HCT116 (cell line): ENCODE results near the gene PRPF38A. TPM values are rescaled to one million over a fixed set of nuclear protein-coding genes. Genes with fewer than 3 reads are reported as not detected.

Experiments used
- ATAC-seq: fragments of 200-7000 bp; cut with Tn5 transposase; 2 replicates; pipeline ENCODE4 v1.9.1; 2020; ENCODE audit warnings: mild to moderate bottlenecking, moderate library complexity
- BruUV-seq: library from RNA; stranded (reverse); fragments of 400-500 nt; replicated peaks from 2 replicates; lab custom pipeline; 2021; lab: Mats Ljungman, UMichigan
- CTCF ChIA-PET: fragments of 300-600 bp; sonication (Branson Sonifier 250); formaldehyde crosslinking; loops from one replicate; lab custom pipeline; 2021; ENCODE audit warnings: antibody characterized with exemption; lab: Charles Lee
- POLR2A ChIA-PET: fragments of 300-600, 350-600 bp; sonication (Branson Sonifier 250); formaldehyde crosslinking; loops from one replicate; lab custom pipeline; 2021; ENCODE audit warnings: antibody characterized with exemption; lab: Charles Lee
- RAD21 ChIA-PET, 2 experiments: fragments of 300-600 bp; sonication (Branson Sonifier 250); formaldehyde crosslinking; loops; one replicate each; lab custom pipeline; 2023; ENCODE audit warnings: low total read pairs in 2 of 2; ENCODE audit not compliant: uncharacterized antibody in 2 of 2, unreplicated experiment in 2 of 2, low non-redundant PET in 1 of 2; lab: Charles Lee
- DNase-seq: peaks from one replicate; pipeline ENCODE4 v3.0.0-alpha.2; 2010; ENCODE audit warnings: low read depth, low spot score
- H2AFZ ChIP-seq: fragments of 200-600 bp; shearing (Covaris generic), sonication (generic); 2 replicates; pipeline ENCODE4 v1.6.1; 2017; ENCODE audit warnings: low read depth, mixed run types, mixed read lengths, antibody characterized with exemption, low read length; ENCODE audit not compliant: poor library complexity, severe bottlenecking
- H3K27ac ChIP-seq: 2 replicates; pipeline ENCODE4 v1.5.1; 2012; ENCODE audit warnings: low read depth, low read length
- H3K27me3 ChIP-seq: fragments of 200-600 bp; sonication (generic); 2 replicates; pipeline ENCODE4 v1.6.1; 2016; ENCODE audit warnings: mixed run types, low read length, mixed read lengths; ENCODE audit not compliant: insufficient read depth
- H3K36me3 ChIP-seq, 2 experiments: fragments of 200-500 bp in 1 of 2; fragments of 200-600 bp in 1 of 2; sonication (Bioruptor generic) in 1 of 2; sonication (generic) in 1 of 2; 2 replicates each; pipeline versions ENCODE4 v1.5.1 to v1.6.1; 2014 to 2016; ENCODE audit warnings: low read length in 2 of 2, inconsistent platforms in 1 of 2, mixed read lengths in 1 of 2, mixed run types in 1 of 2; ENCODE audit not compliant: insufficient read depth in 2 of 2, control insufficient read depth in 1 of 2
- H3K4me1 ChIP-seq, 2 experiments: fragments of 200-600 bp in 1 of 2; sonication (generic) in 1 of 2; 2 replicates each; pipeline versions ENCODE4 v1.5.1 to v1.6.1; 2012 to 2017; ENCODE audit warnings: low read length in 2 of 2, inconsistent platforms in 1 of 2, mild to moderate bottlenecking in 1 of 2, mixed read lengths in 1 of 2, mixed run types in 1 of 2, moderate library complexity in 1 of 2; ENCODE audit not compliant: insufficient read depth in 2 of 2, control insufficient read depth in 1 of 2
- H3K4me2 ChIP-seq: fragments of 200-600 bp; sonication (generic); 2 replicates; pipeline ENCODE4 v1.6.1; 2017; ENCODE audit warnings: mixed run types, low read length, mixed read lengths
- H3K4me3 ChIP-seq, 2 experiments: fragments of 200-600 bp in 1 of 2; sonication (generic) in 1 of 2; replicated peaks in 1 of 2; 2 replicates each; pipeline ENCODE4 v1.5.1; 2011 to 2016; ENCODE audit warnings: low read length in 2 of 2, control low read depth in 1 of 2, low read depth in 1 of 2, mild to moderate bottlenecking in 1 of 2, mixed read lengths in 1 of 2, mixed run types in 1 of 2
- H3K79me2 ChIP-seq: fragments of 200-600 bp; sonication (generic); 2 replicates; pipeline ENCODE4 v1.6.1; 2017; ENCODE audit warnings: mild to moderate bottlenecking, mixed run types, low read length, moderate library complexity, mixed read lengths; ENCODE audit not compliant: insufficient read depth
- H3K9ac ChIP-seq: fragments of 200-600 bp; sonication (generic); 2 replicates; pipeline ENCODE4 v1.6.1; 2016; ENCODE audit warnings: low read length, mixed read lengths
- H3K9me2 ChIP-seq: fragments of 200-600 bp; sonication (generic), shearing (Covaris generic); 2 replicates; pipeline ENCODE4 v1.6.1; 2017; ENCODE audit warnings: mixed run types, mild to moderate bottlenecking, moderate library complexity; ENCODE audit not compliant: insufficient read depth
- H3K9me3 ChIP-seq, 2 experiments: fragments of 200-500 bp in 1 of 2; fragments of 200-600 bp in 1 of 2; sonication (Bioruptor generic) in 1 of 2; sonication (generic) in 1 of 2; 2 replicates each; pipeline ENCODE4 v1.6.1; 2014 to 2017; ENCODE audit warnings: low read length in 2 of 2, mixed read lengths in 2 of 2, inconsistent platforms in 1 of 2, low read depth in 1 of 2, mild to moderate bottlenecking in 1 of 2, mixed run types in 1 of 2, moderate library complexity in 1 of 2; ENCODE audit not compliant: control insufficient read depth in 1 of 2, insufficient read depth in 1 of 2
- H4K20me1 ChIP-seq: fragments of 200-600 bp; sonication (generic), shearing (Covaris generic); 2 replicates; pipeline ENCODE4 v1.6.1; 2017; ENCODE audit warnings: mixed run types, mild to moderate bottlenecking, moderate library complexity; ENCODE audit not compliant: insufficient read depth
- CBX3 ChIP-seq: IDR thresholded peaks from 2 replicates; pipeline ENCODE4 v1.6.1; 2012; ENCODE audit warnings: low read depth
- CEBPB ChIP-seq: IDR thresholded peaks from 2 replicates; pipeline ENCODE4 v1.6.1; 2012; ENCODE audit warnings: low read depth
- EGR1 ChIP-seq: IDR thresholded peaks from 2 replicates; pipeline ENCODE4 v1.6.1; 2012; ENCODE audit warnings: low read depth
- ELF1 ChIP-seq: IDR thresholded peaks from 2 replicates; pipeline ENCODE4 v1.6.1; 2012; ENCODE audit warnings: low read depth, borderline replicate concordance
- EZH2 ChIP-seq: fragments of 200-600 bp; sonication (generic); IDR thresholded peaks from 2 replicates; pipeline ENCODE4 v1.6.1; 2017; ENCODE audit warnings: antibody characterized with exemption, mixed run types
- EZH2phosphoT487 ChIP-seq: fragments of 200-600 bp; IDR thresholded peaks from 2 replicates; pipeline ENCODE4 v1.6.1; 2018; ENCODE audit warnings: antibody characterized with exemption, borderline replicate concordance
- FOSL1 ChIP-seq: IDR thresholded peaks from 2 replicates; pipeline ENCODE4 v1.6.1; 2012; ENCODE audit warnings: low read depth
- JUND ChIP-seq: IDR thresholded peaks from 2 replicates; pipeline ENCODE4 v1.6.1; 2012
- POLR2AphosphoS5 ChIP-seq: IDR thresholded peaks from 2 replicates; pipeline ENCODE4 v1.6.1; 2011; ENCODE audit warnings: mild to moderate bottlenecking, low read depth, low read length, moderate library complexity
- SP1 ChIP-seq: IDR thresholded peaks from 2 replicates; pipeline ENCODE4 v1.6.1; 2012; ENCODE audit warnings: low read depth
- ZFX ChIP-seq: fragments of 450-650 bp; IDR thresholded peaks from 2 replicates; pipeline ENCODE4 v1.6.1; 2017
- ZNF274 ChIP-seq: fragments of 200-500 bp; sonication (Bioruptor generic); IDR thresholded peaks from 2 replicates; pipeline ENCODE4 v1.6.1; 2014; ENCODE audit warnings: mild to moderate bottlenecking, low read depth, low read length, inconsistent platforms
- intact Hi-C: fragments of 100-400 bp; cut with micrococcal nuclease; formaldehyde crosslinking; loops from 2 replicates; pipeline ENCODE4 v1.10.0; 2022
- total RNA-seq: library from RNA; stranded (reverse); gene quantifications from one replicate; pipeline ENCODE4 v1.2.1, GENCODE V29; 2021; ENCODE audit not compliant: unreplicated experiment
- TF ChIP-seq, protein P1 (sequence below): IDR thresholded peaks from 2 replicates; pipeline ENCODE4 v1.6.1; 2012
- TF ChIP-seq, protein P2 (sequence below): IDR thresholded peaks from 2 replicates; pipeline ENCODE4 v1.6.1; 2011; ENCODE audit warnings: mild to moderate bottlenecking, low read length, moderate library complexity; ENCODE audit not compliant: insufficient replicate concordance; ENCODE audit errors: extremely low read depth
- TF ChIP-seq, protein P3 (sequence below): IDR thresholded peaks from 2 replicates; pipeline ENCODE4 v1.6.1; 2012

The PRPF38A gene
- total RNA-seq, 1 experiment from 2014 or later: 50.2 TPM

DNA sequence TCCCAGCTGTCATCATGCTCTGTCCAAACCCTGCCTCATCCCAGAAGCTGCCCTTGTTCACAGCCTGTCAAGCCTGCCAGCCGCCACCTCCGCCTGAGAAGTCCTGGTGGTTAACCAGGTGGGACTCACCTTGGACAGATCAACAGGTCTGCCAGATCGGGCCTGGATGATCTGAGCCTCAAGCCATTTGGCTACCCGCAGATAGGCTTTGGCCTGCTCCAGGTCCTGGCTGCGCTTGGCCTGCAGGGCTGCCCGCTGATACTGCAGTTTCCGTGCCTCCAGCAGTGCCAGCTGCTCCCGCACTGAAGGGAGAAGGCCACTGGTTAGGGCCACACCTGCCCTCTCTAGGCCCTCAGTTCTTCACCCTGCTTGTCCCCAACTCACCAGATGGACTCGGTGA is 47.0 kb upstream of the PRPF38A start:
- H4K20me1 ChIP-seq: no peaks in the 10 kb centered on the region
- no peaks in the 10 kb centered on the region for H3K79me2 ChIP-seq
- no peak overlapping the region for H3K4me2 ChIP-seq
- no peak for ATAC-seq
- H3K27ac ChIP-seq: no peak overlapping the region
- no peaks in the 10 kb centered on the region for H3K9me3 ChIP-seq
- H2AFZ ChIP-seq: no peak overlapping the region
- no peaks in the 10 kb centered on the region for H3K27me3 ChIP-seq
- ChIA-PET CTCF (no interaction called here), POLR2A (interaction anchor here (1.1 kb wide), 1 partner anchor 9 kb away, joined by 3 read pairs; the partner anchor contains the start of gene CC2D1B), RAD21 (no interaction called here)
- TF ChIP-seq EZH2phosphoT487 (no peak), ZNF274 (no peak), POLR2AphosphoS5 (no peak), SP1 (no peak), EZH2 (no peak), ZFX (no peak), FOSL1 (no peak), CEBPB (no peak), ELF1 (no peak), EGR1 (no peak), JUND (no peak), CBX3 (no peak)
- TF ChIP-seq, protein P1, sequence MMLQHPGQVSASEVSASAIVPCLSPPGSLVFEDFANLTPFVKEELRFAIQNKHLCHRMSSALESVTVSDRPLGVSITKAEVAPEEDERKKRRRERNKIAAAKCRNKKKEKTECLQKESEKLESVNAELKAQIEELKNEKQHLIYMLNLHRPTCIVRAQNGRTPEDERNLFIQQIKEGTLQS: no peak
- TF ChIP-seq, protein P2, sequence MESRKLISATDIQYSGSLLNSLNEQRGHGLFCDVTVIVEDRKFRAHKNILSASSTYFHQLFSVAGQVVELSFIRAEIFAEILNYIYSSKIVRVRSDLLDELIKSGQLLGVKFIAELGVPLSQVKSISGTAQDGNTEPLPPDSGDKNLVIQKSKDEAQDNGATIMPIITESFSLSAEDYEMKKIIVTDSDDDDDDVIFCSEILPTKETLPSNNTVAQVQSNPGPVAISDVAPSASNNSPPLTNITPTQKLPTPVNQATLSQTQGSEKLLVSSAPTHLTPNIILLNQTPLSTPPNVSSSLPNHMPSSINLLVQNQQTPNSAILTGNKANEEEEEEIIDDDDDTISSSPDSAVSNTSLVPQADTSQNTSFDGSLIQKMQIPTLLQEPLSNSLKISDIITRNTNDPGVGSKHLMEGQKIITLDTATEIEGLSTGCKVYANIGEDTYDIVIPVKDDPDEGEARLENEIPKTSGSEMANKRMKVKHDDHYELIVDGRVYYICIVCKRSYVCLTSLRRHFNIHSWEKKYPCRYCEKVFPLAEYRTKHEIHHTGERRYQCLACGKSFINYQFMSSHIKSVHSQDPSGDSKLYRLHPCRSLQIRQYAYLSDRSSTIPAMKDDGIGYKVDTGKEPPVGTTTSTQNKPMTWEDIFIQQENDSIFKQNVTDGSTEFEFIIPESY: no peak
- TF ChIP-seq, protein P3, sequence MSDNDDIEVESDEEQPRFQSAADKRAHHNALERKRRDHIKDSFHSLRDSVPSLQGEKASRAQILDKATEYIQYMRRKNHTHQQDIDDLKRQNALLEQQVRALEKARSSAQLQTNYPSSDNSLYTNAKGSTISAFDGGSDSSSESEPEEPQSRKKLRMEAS: no peak
- intact Hi-C loops: no loop called here
- no peak for DNase-seq
- BruUV-seq: no TSS peak
- peaks cover 54 to 58% of the 10 kb centered on the region in 2 experiments for H3K36me3 ChIP-seq
- no peaks in the 10 kb centered on the region for H3K9me2 ChIP-seq
- no peak overlapping the region for H3K9ac ChIP-seq
- no peak overlapping the region for H3K4me3 ChIP-seq
- no peaks in the 10 kb centered on the region for H3K4me1 ChIP-seq
